GM12892 (cell line): ENCODE results near the gene TIPARP.

Experiments
- POLR2A ChIP-seq: IDR thresholded peaks from 2 replicates; pipeline ENCODE4 v1.6.1; 2011; ENCODE audit warnings: low read depth, low read length, control low read depth
- POLR2AphosphoS5 ChIP-seq: IDR thresholded peaks from 2 replicates; pipeline ENCODE4 v1.6.1; 2011; ENCODE audit warnings: low read depth, low read length, control low read depth

DNA sequence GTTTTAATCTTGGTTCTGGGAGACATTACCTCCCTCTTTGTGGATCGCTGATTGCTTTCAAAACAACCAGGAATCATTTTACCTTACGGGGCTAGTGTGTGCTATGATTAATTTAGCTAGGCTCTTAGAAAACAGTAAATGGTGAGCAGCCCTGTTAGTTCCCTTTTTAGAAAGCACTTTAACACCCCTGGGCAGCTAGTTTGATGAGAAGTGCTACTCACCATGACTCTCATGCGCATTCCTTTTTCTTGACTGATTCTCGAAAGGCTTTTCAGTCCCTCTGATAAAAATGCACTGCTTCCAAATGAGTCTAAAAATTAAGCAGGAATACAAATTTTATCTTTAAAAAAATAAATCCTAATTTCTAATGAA, 76.5 kb downstream of the TIPARP start:
- TF ChIP-seq POLR2AphosphoS5 = no peak
- TF ChIP-seq POLR2A = no peak
